Astrocyte of the spinal cord (primary cell): ENCODE measurements around the gene UST.
A peak's percentile ranks its signal among the peaks of the same experiment; 100 is the strongest.
"Not testable (repeated sequence)": the region's sequence is repeated elsewhere in the genome, so short reads cannot be mapped to it uniquely, and the experiment has no call there.

ENCODE experiments used
- DNase-seq: peaks from one replicate; pipeline ENCODE4 v3.0.0; 2011; ENCODE audit warnings: low read depth, low spot score
- H3K4me3 ChIP-seq: 2 replicates; pipeline ENCODE4 v1.5.1; 2011; ENCODE audit warnings: low read depth, mild to moderate bottlenecking, low read length, moderate library complexity
- CTCF ChIP-seq: IDR thresholded peaks from 2 replicates; pipeline ENCODE4 v1.5.1; 2012; ENCODE audit warnings: low read depth, mild to moderate bottlenecking, low read length, inconsistent platforms
- in situ Hi-C: cut with HindIII; loops from 2 replicates; pipeline ENCODE4 v1.10.0; 2017; ENCODE audit warnings: low sequenced_read_pairs

Gene UST

GRCh38 chr6:148915810-148916209 is 169.0 kb downstream of the UST start:
- in situ Hi-C loops, result no loop called here
- no peak for DNase-seq
- TF ChIP-seq CTCF, result no peak
- no peak overlapping the region for H3K4me3 ChIP-seq

GRCh38 chr6:148916485-148916884 is 169.7 kb downstream of the UST start:
- in situ Hi-C loops, H3K4me3 ChIP-seq, DNase-seq: not testable (repeated sequence)

- no peak for DNase-seq
- no peak for TF ChIP-seq CTCF
- no peak overlapping the region for H3K4me3 ChIP-seq
- in situ Hi-C loops, result no loop called here
Observed at GRCh38 chr6:148924226-148925012, 177.6 kb downstream of the UST start.

- peak; percentile 7 for DNase-seq
- TF ChIP-seq CTCF, result no peak
- in situ Hi-C loops, result no loop called here
- H3K4me3 ChIP-seq, result no peak overlapping the region
Observed at GRCh38 chr6:148925701-148926100, 178.9 kb downstream of the UST start.

- TF ChIP-seq CTCF, result no peak
- no peak overlapping the region for H3K4me3 ChIP-seq
- no peak for DNase-seq
- in situ Hi-C loops, result no loop called here
Observed at GRCh38 chr6:148926478-148926877, 179.6 kb downstream of the UST start.

GRCh38 chr6:148927586-148927985 is 180.8 kb downstream of the UST start:
- in situ Hi-C loops, result no loop called here

More at GRCh38 chr6:148927586-148927985, 180.8 kb downstream of the UST start:
- H3K4me3 ChIP-seq, result no peak overlapping the region
- no peak for TF ChIP-seq CTCF
- DNase-seq, result no peak
